OCI-LY7 (cell line): ENCODE measurements around the gene FGD3. TPM values are rescaled to one million over a fixed set of nuclear protein-coding genes. Genes with fewer than 3 reads are reported as not detected.

Experiments
- BruUV-seq: library from RNA; stranded (reverse); fragments of 400-500 nt; replicated peaks from 2 replicates; lab custom pipeline; 2021; lab: Mats Ljungman, UMichigan
- CTCF ChIA-PET: fragments of 300-600 bp; sonication (Branson Sonifier 250); formaldehyde crosslinking; loops from one replicate; lab custom pipeline; 2022; ENCODE audit warnings: antibody characterized with exemption; ENCODE audit not compliant: unreplicated experiment; lab: Charles Lee
- POLR2A ChIA-PET: fragments of 300-600 bp; sonication (Branson Sonifier 250); formaldehyde crosslinking; loops from one replicate; lab custom pipeline; 2022; ENCODE audit warnings: antibody characterized with exemption; lab: Charles Lee
- DNase-seq: peaks from one replicate; pipeline ENCODE4 v3.0.0-alpha.2; 2015; ENCODE audit warnings: low spot score
- H2AFZ ChIP-seq: fragments of 200-600 bp; sonication (generic), shearing (Covaris generic); 2 replicates; pipeline ENCODE4 v1.6.1; 2014; ENCODE audit warnings: mild to moderate bottlenecking, antibody characterized with exemption, low read length, moderate library complexity
- H3K27ac ChIP-seq: fragments of 200-600 bp; sonication (generic); 2 replicates; pipeline ENCODE4 v1.5.1; 2014; ENCODE audit warnings: mixed run types, low read depth, mild to moderate bottlenecking, moderate library complexity, low read length, inconsistent platforms; ENCODE audit not compliant: poor library complexity, severe bottlenecking
- H3K36me3 ChIP-seq: fragments of 200-600 bp; sonication (generic); 2 replicates; pipeline ENCODE4 v1.6.1; 2014; ENCODE audit warnings: mild to moderate bottlenecking, antibody characterized with exemption, low read length, moderate library complexity, mixed read lengths; ENCODE audit not compliant: insufficient read depth
- H3K4me1 ChIP-seq: fragments of 200-600 bp; sonication (generic); 2 replicates; pipeline ENCODE4 v1.5.1; 2014; ENCODE audit warnings: mild to moderate bottlenecking, low read length; ENCODE audit not compliant: insufficient read depth, poor library complexity, severe bottlenecking
- H3K4me2 ChIP-seq: fragments of 200-600 bp; sonication (generic); 2 replicates; pipeline ENCODE4 v1.6.1; 2014; ENCODE audit warnings: mild to moderate bottlenecking, low read length
- H3K4me3 ChIP-seq: fragments of 200-600 bp; sonication (generic); 2 replicates; pipeline ENCODE4 v1.5.1; 2014; ENCODE audit warnings: mild to moderate bottlenecking, low read depth, low read length; ENCODE audit not compliant: poor library complexity, severe bottlenecking
- H3K79me2 ChIP-seq: fragments of 200-600 bp; sonication (generic); 2 replicates; pipeline ENCODE4 v1.6.1; 2016; ENCODE audit warnings: low read depth, mild to moderate bottlenecking, low read length, moderate library complexity, mixed read lengths; ENCODE audit not compliant: insufficient read depth
- H3K9me2 ChIP-seq: fragments of 200-600 bp; sonication (generic); 2 replicates; pipeline ENCODE4 v1.6.1; 2016; ENCODE audit warnings: mild to moderate bottlenecking, low read length, mixed read lengths; ENCODE audit not compliant: insufficient read depth
- H3K9me3 ChIP-seq: fragments of 200-600 bp; sonication (generic); 2 replicates; pipeline ENCODE4 v1.6.1; 2014; ENCODE audit warnings: mild to moderate bottlenecking, mixed run types, low read length, mixed read lengths
- H4K20me1 ChIP-seq: fragments of 200-600 bp; sonication (generic); 2 replicates; pipeline ENCODE4 v1.6.1; 2014; ENCODE audit warnings: mild to moderate bottlenecking, antibody characterized with exemption, low read length, moderate library complexity, mixed read lengths; ENCODE audit not compliant: insufficient read depth
- EZH2phosphoT487 ChIP-seq: fragments of 200-600 bp; sonication (generic); IDR thresholded peaks from 2 replicates; pipeline ENCODE4 v1.6.1; 2018; ENCODE audit warnings: low read depth, borderline replicate concordance, mild to moderate bottlenecking, mixed run types, antibody characterized with exemption, low read length, moderate library complexity, mixed read lengths
- intact Hi-C: fragments of 100-400 bp; cut with micrococcal nuclease; formaldehyde crosslinking; loops from one replicate; pipeline ENCODE4 v1.10.0; 2022; ENCODE audit not compliant: unreplicated experiment
- total RNA-seq, 2 experiments: library from RNA; depleted of rRNA in 1 of 2; stranded (reverse); fragments of >200 nt in 1 of 2; shearing (Covaris generic) in 1 of 2; gene quantifications; 2 replicates each; pipeline ENCODE4 v1.2.3, GENCODE V29; 2014 to 2022
- TF ChIP-seq, protein P1 (sequence below): fragments of 200-600 bp; sonication (generic); conservative IDR thresholded peaks from 2 replicates; pipeline ENCODE4 v1.5.1; 2014; ENCODE audit warnings: mild to moderate bottlenecking, antibody characterized with exemption, low read length, moderate library complexity, mixed read lengths

Gene FGD3
- total RNA-seq, 2 experiments from 2014 or later, result 22.1 to 22.9 TPM

DNA sequence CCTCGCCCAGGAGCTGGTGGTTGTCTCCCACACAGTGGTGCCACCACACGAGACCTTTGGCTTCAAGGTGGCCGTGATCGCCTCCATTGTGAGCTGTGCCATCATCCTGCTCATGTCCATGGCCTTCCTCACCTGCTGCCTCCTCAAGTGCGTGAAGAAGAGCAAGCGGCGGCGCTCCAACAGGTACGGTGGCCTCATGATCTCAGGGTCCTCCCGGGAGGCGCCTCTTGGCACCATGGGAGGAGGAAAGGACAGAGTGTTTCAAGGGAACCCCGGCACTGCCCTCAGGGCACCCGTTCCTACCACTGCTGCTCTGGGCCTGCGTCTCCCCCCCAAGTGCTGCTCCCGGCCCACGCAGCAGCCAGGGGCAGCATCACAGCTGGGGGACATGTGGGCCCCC, 130.5 kb downstream of the FGD3 start:
- H3K4me2 ChIP-seq, result no peak overlapping the region
- H3K4me3 ChIP-seq, result no peak overlapping the region
- peaks cover 2% of the 10 kb centered on the region for H3K4me1 ChIP-seq
- POLR2A ChIA-PET, result no interaction called here
- CTCF ChIA-PET, result no interaction called here
- no peak for TF ChIP-seq EZH2phosphoT487
- TF ChIP-seq, protein P1, sequence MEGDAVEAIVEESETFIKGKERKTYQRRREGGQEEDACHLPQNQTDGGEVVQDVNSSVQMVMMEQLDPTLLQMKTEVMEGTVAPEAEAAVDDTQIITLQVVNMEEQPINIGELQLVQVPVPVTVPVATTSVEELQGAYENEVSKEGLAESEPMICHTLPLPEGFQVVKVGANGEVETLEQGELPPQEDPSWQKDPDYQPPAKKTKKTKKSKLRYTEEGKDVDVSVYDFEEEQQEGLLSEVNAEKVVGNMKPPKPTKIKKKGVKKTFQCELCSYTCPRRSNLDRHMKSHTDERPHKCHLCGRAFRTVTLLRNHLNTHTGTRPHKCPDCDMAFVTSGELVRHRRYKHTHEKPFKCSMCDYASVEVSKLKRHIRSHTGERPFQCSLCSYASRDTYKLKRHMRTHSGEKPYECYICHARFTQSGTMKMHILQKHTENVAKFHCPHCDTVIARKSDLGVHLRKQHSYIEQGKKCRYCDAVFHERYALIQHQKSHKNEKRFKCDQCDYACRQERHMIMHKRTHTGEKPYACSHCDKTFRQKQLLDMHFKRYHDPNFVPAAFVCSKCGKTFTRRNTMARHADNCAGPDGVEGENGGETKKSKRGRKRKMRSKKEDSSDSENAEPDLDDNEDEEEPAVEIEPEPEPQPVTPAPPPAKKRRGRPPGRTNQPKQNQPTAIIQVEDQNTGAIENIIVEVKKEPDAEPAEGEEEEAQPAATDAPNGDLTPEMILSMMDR, result no peak
- no peaks in the 10 kb centered on the region for H3K9me2 ChIP-seq
- H3K9me3 ChIP-seq, result no peaks in the 10 kb centered on the region
- BruUV-seq, result no TSS peak
- no peaks in the 10 kb centered on the region for H3K79me2 ChIP-seq
- DNase-seq, result no peak
- H4K20me1 ChIP-seq, result no peaks in the 10 kb centered on the region
- no peak overlapping the region for H3K27ac ChIP-seq
- H2AFZ ChIP-seq, result no peak overlapping the region
- intact Hi-C loops, result no loop called here
- H3K36me3 ChIP-seq, result peaks cover 70% of the 10 kb centered on the region

DNA sequence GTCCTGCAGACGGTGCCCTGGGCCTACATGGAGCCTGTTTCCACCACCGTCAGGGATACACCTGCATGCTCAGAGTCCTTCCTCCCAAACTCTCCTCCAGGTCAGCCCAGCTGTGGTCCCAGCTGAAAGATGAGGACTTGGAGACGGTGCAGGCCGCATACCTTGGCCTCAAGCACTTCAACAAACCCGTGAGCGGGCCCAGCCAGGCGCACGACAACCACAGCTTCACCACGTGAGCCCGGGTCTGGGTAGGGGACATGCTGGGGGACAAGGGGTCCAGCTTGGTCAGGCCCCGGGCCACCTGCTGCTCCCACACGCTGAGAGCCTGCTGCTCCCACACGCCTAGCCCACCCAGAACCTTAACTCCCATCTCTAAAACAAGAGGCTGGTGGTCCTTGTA, 132.0 kb downstream of the FGD3 start:
- H3K4me2 ChIP-seq, result no peak overlapping the region
- POLR2A ChIA-PET, result interaction anchor here (0.6 to 1.0 kb wide), 2 partner anchors 12 to 13 kb away, joined by 3 read pairs; no protein-coding TSS in a partner anchor
- H3K9me3 ChIP-seq, result no peaks in the 10 kb centered on the region
- H3K4me3 ChIP-seq, result no peak overlapping the region
- H2AFZ ChIP-seq, result no peak overlapping the region
- CTCF ChIA-PET, result no interaction called here
- H3K79me2 ChIP-seq, result no peaks in the 10 kb centered on the region
- H3K4me1 ChIP-seq, result no peaks in the 10 kb centered on the region
- no peaks in the 10 kb centered on the region for H3K9me2 ChIP-seq
- intact Hi-C loops, result no loop called here
- DNase-seq, result no peak
- no TSS peak for BruUV-seq
- no peak overlapping the region for H3K27ac ChIP-seq
- TF ChIP-seq EZH2phosphoT487, result no peak
- TF ChIP-seq, protein P1, result no peak
- H4K20me1 ChIP-seq, result no peaks in the 10 kb centered on the region
- H3K36me3 ChIP-seq, result peaks cover 78% of the 10 kb centered on the region

DNA sequence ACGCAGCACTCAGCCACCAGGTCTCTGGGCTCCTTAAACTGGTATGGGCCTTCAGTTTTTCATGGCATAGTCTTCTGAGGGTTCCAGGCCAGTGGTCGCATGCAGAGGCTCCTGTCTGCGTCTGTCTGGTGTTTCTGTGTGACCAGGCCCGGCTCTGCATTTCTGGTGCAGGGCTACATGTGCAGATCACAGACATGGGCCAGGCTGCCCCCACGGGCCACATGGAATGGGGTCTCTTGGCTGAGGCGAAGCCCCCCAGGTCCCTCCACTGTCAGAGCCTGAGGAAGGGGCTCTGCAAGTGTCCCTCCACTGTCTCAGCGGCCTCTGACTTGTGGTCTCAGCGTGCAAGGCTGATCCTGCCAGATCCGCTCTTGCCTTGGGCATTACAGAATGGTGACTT, 133.1 kb downstream of the FGD3 start:
- POLR2A ChIA-PET, result interaction anchor here (1.0 kb wide), 1 partner anchor 14 kb away, joined by 3 read pairs; no protein-coding TSS in a partner anchor
- Histone ChIP-seq H3K4me3 (no peak overlapping the region), H3K9me2 (no peaks in the 10 kb centered on the region), H4K20me1 (no peaks in the 10 kb centered on the region), H3K4me2 (no peak overlapping the region), H3K79me2 (no peaks in the 10 kb centered on the region), H3K4me1 (no peaks in the 10 kb centered on the region), H3K27ac (no peak overlapping the region), H2AFZ (no peak overlapping the region), H3K36me3 (peaks cover 89% of the 10 kb centered on the region), H3K9me3 (no peaks in the 10 kb centered on the region)
- intact Hi-C loops, result no loop called here
- no peak for DNase-seq
- no TSS peak for BruUV-seq
- CTCF ChIA-PET, result no interaction called here
- TF ChIP-seq EZH2phosphoT487, result no peak
- TF ChIP-seq, protein P1, result no peak
